GM12878 (cell line): Measurements from ENCODE around the gene CCDC82. TPM values are rescaled to one million over a fixed set of nuclear protein-coding genes. Genes with fewer than 3 reads are reported as not detected.

ENCODE experiments used
- ATAC-seq: fragments of 200-7000 bp; cut with Tn5 transposase; 3 replicates; pipeline ENCODE4 v1.9.1; 2020; ENCODE audit warnings: mild to moderate bottlenecking, moderate library complexity
- BruUV-seq: library from RNA; stranded (reverse); fragments of 400-500 nt; replicated peaks from 2 replicates; lab custom pipeline; 2021; lab: Mats Ljungman, UMichigan
- CTCF ChIA-PET: fragments of 300-600 bp; sonication (Branson Sonifier 250); formaldehyde crosslinking; extraction: SDS; loops from one replicate; lab custom pipeline; 2021; ENCODE audit warnings: inconsistent platforms; lab: Yijun Ruan, JAX
- POLR2A ChIA-PET: fragments of 350-600 bp; formaldehyde crosslinking; extraction: SDS; loops from one replicate; lab custom pipeline; 2021; ENCODE audit warnings: inconsistent platforms; lab: Charles Lee
- RAD21 ChIA-PET: fragments of 300-600 bp; sonication (Branson Sonifier 250); formaldehyde crosslinking; loops from one replicate; lab custom pipeline; 2023; ENCODE audit warnings: antibody characterized with exemption; ENCODE audit not compliant: unreplicated experiment; lab: Charles Lee
- SMC1A ChIA-PET: fragments of 300-600 bp; sonication (Branson Sonifier 250); formaldehyde crosslinking; loops from one replicate; lab custom pipeline; 2023; ENCODE audit not compliant: unreplicated experiment, uncharacterized antibody; lab: Charles Lee
- DNase-seq: peaks from one replicate; pipeline ENCODE4 v3.0.0-alpha.2; 2011; ENCODE audit warnings: low read depth, low spot score
- FAIRE-seq: peaks from 3 replicates; lab custom pipeline; 2011; peaks lifted over from hg19 to GRCh38; lab: Jason Lieb, UNC
- H2AFZ ChIP-seq: 2 replicates; pipeline ENCODE4 v1.6.0; 2011; ENCODE audit warnings: low read depth, low read length, control low read depth; ENCODE audit not compliant: control insufficient read depth
- H3K27ac ChIP-seq: 2 replicates; pipeline ENCODE4 v1.5.1; 2011; ENCODE audit warnings: control low read depth; ENCODE audit not compliant: control insufficient read depth, insufficient read depth
- H3K27me3 ChIP-seq, 2 experiments: replicated peaks in 1 of 2; 2 replicates each; pipeline versions ENCODE4 v1.6.0 to v1.6.1; 2011; ENCODE audit warnings: low read length in 1 of 2; ENCODE audit not compliant: control insufficient read depth in 2 of 2, insufficient read depth in 2 of 2
- H3K36me3 ChIP-seq, 2 experiments: 2 replicates each; pipeline ENCODE4 v1.5.1; 2011; ENCODE audit warnings: low read length in 1 of 2; ENCODE audit not compliant: control insufficient read depth in 2 of 2, insufficient read depth in 2 of 2
- H3K4me1 ChIP-seq: 2 replicates; pipeline ENCODE4 v1.6.1; 2011; ENCODE audit warnings: mild to moderate bottlenecking, low read length, moderate library complexity, mixed read lengths; ENCODE audit not compliant: control insufficient read depth, insufficient read depth
- H3K4me2 ChIP-seq: 2 replicates; pipeline ENCODE4 v1.6.0; 2011; ENCODE audit warnings: control low read depth; ENCODE audit not compliant: control insufficient read depth, insufficient read depth
- H3K4me3 ChIP-seq: fragments of 200-600 bp; sonication (generic); 2 replicates; pipeline ENCODE4 v1.5.1; 2016
- H3K79me2 ChIP-seq: 2 replicates; pipeline ENCODE4 v1.6.0; 2011; ENCODE audit warnings: low read length; ENCODE audit not compliant: control insufficient read depth, insufficient read depth
- H3K9ac ChIP-seq: 2 replicates; pipeline ENCODE4 v1.8.0; 2011; ENCODE audit warnings: low read length, control low read depth, mixed read lengths; ENCODE audit not compliant: control insufficient read depth, insufficient read depth
- H3K9me3 ChIP-seq: replicated peaks from 3 replicates; pipeline ENCODE4 v1.5.1; 2011; ENCODE audit warnings: mild to moderate bottlenecking, low read length; ENCODE audit not compliant: control insufficient read depth, insufficient read depth
- H4K20me1 ChIP-seq: 2 replicates; pipeline ENCODE4 v1.6.0; 2011; ENCODE audit not compliant: control insufficient read depth, insufficient read depth
- ATF7 ChIP-seq: fragments of 450-650 bp; IDR thresholded peaks from 2 replicates; pipeline ENCODE4 v1.6.1; 2016; ENCODE audit warnings: low read depth, mild to moderate bottlenecking
- CREM ChIP-seq: IDR thresholded peaks from 2 replicates; pipeline ENCODE4 v1.6.1; 2014; ENCODE audit warnings: antibody characterized with exemption, low read depth
- DPF2 ChIP-seq: fragments of 450-650 bp; IDR thresholded peaks from 2 replicates; pipeline ENCODE4 v1.6.1; 2017; ENCODE audit warnings: mild to moderate bottlenecking
- GABPA ChIP-seq: IDR thresholded peaks from 2 replicates; pipeline ENCODE4 v1.6.1; 2014; ENCODE audit warnings: antibody characterized with exemption, low read depth, mild to moderate bottlenecking, inconsistent platforms
- GATAD2B ChIP-seq: fragments of 450-650 bp; conservative IDR thresholded peaks from 2 replicates; pipeline ENCODE4 v1.6.1; 2017; ENCODE audit warnings: low read depth, mild to moderate bottlenecking, moderate library complexity
- IKZF2 ChIP-seq, 2 experiments: fragments of 450-650 bp; IDR thresholded peaks; 2 replicates each; pipeline ENCODE4 v1.6.1; 2017; ENCODE audit warnings: mild to moderate bottlenecking in 2 of 2, moderate library complexity in 2 of 2
- KDM1A ChIP-seq: fragments of 200-600 bp; sonication (generic); IDR thresholded peaks from 2 replicates; pipeline ENCODE4 v1.6.1; 2016; ENCODE audit warnings: borderline replicate concordance
- MEF2B ChIP-seq: fragments of 450-650 bp; IDR thresholded peaks from 2 replicates; pipeline ENCODE4 v1.6.1; 2018; ENCODE audit warnings: mild to moderate bottlenecking, moderate library complexity; ENCODE audit not compliant: partially characterized antibody, poor library complexity, severe bottlenecking
- MTA2 ChIP-seq: fragments of 450-650 bp; IDR thresholded peaks from 2 replicates; pipeline ENCODE4 v1.6.1; 2016; ENCODE audit warnings: low read depth, mild to moderate bottlenecking, moderate library complexity
- PBX3 ChIP-seq: IDR thresholded peaks from 2 replicates; pipeline ENCODE4 v1.6.1; 2011; ENCODE audit warnings: mild to moderate bottlenecking, low read depth, low read length, moderate library complexity; ENCODE audit not compliant: insufficient replicate concordance
- PKNOX1 ChIP-seq: fragments of 450-650 bp; IDR thresholded peaks from 2 replicates; pipeline ENCODE4 v1.6.1; 2016; ENCODE audit warnings: mild to moderate bottlenecking
- POLR2A ChIP-seq: IDR thresholded peaks from 2 replicates; pipeline ENCODE4 v1.6.1; 2011; ENCODE audit warnings: low read depth, mild to moderate bottlenecking, low read length
- RUNX3 ChIP-seq: IDR thresholded peaks from 2 replicates; pipeline ENCODE4 v1.6.1; 2012; ENCODE audit warnings: low read length, inconsistent platforms
- TARDBP ChIP-seq: IDR thresholded peaks from 2 replicates; pipeline ENCODE4 v1.6.1; 2016; ENCODE audit warnings: borderline replicate concordance
- YY1 ChIP-seq: IDR thresholded peaks from 2 replicates; pipeline ENCODE4 v1.6.1; 2011; ENCODE audit warnings: low read depth, mild to moderate bottlenecking, low read length
- ZBED1 ChIP-seq: IDR thresholded peaks from 2 replicates; pipeline ENCODE4 v1.6.1; 2016; ENCODE audit warnings: borderline replicate concordance
- ZNF207 ChIP-seq: fragments of 450-650 bp; IDR thresholded peaks from 2 replicates; pipeline ENCODE4 v1.6.1; 2014; ENCODE audit warnings: antibody characterized with exemption, mild to moderate bottlenecking, borderline replicate concordance
- ZNF622 ChIP-seq: fragments of 450-650 bp; IDR thresholded peaks from 2 replicates; pipeline ENCODE4 v1.6.1; 2017; ENCODE audit warnings: mild to moderate bottlenecking, inconsistent platforms
- WGBS: methylation state at CpG from one replicate; pipeline ENCODE4 v1.1.6; 2016; ENCODE audit warnings: low lambda C conversion rate; ENCODE audit not compliant: insufficient replicate concordance, insufficient coverage; ENCODE audit errors: missing lambda C conversion rate; 5-methylcytosine and 5-hydroxymethylcytosine counted together
- in situ Hi-C: fragments of 300-500 bp; cut with MboI; formaldehyde crosslinking; loops from 9 replicates; pipeline ENCODE4 v1.14.3; 2018; ENCODE audit warnings: mixed read lengths
- intact Hi-C: fragments of 100-400 bp; cut with micrococcal nuclease; formaldehyde crosslinking; loops from one replicate; pipeline ENCODE4 v1.14.2; 2022; ENCODE audit not compliant: unreplicated experiment
- polyA plus RNA-seq, 11 experiments: library from polyadenylated mRNA; depleted of rRNA in 4 of 11; unstranded in 6 of 11; stranded (reverse) in 5 of 11; fragments of >200 nt; fragmentation: Nextera tagmentation in 4 of 11; fragmentation: Illumina TruSeq in 1 of 11; extraction: Ambion mirVana in 4 of 11; extraction: Trizol in 1 of 11; gene quantifications; 1 replicate in 1 of 11; 2 replicates in 10 of 11; pipeline versions ENCODE4 v1.2.1 to v1.2.3, GENCODE V29; 2011 to 2016; ENCODE audit warnings: inconsistent platforms in 2 of 11, missing spikeins in 2 of 11, low read depth in 1 of 11
- total RNA-seq, 4 experiments: library from RNA; depleted of rRNA in 3 of 4; stranded (reverse); fragments of >200 nt in 3 of 4; fragmentation: Illumina TruSeq in 1 of 4; extraction: Trizol in 1 of 4; gene quantifications; 2 replicates each; pipeline versions ENCODE4 v1.2.1 to v1.2.3, GENCODE V29; 2013 to 2021
- TF ChIP-seq, protein P1 (sequence below): IDR thresholded peaks from 2 replicates; pipeline ENCODE4 v1.6.1; 2012; ENCODE audit warnings: low read depth, low read length, improper control_type of control experiment

The CCDC82 gene
- total and polyA plus RNA-seq, 10 of the 15 experiments (the other 5 are each of a cell fraction or from before 2014, with no cell fraction given), result 15.2 to 62.4 (median 28.8) TPM

DNA sequence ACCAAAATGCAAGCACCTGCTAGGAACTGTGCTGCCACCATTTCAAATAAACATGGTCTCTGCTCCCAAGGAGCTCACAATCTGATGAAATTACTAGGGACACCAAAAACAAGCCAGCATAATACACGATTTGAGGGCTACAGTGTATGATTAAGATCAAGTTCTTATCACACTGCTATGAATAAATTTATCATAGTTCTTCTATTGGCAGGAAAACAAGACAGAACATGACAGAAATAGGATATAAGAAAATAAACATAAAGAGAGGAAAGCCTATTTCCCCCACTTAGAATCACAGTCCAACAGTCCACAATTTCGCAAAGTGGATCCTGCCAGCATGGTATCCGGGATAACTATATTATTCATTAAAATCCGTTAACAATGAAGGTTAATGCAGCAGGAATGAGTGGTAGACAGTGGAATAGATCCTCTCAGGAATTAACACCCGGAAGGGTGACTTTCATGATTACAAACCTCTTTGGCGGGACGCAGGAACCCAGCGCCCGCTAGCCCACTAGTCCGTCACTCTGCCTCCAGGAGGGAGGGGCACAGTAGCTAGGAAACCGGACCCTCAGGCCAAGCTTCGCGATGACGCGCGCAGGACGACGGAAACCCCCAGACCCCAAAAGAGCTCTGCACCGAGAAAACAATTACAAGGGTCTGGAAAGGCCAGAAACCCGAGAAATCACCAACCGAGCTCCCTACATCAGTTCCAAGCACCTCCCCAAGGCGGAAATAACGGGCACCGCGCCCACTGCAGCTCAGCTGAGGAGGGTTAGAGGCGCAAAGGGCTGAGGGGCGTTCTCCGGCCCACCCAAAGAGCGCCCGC lies 607 bp downstream of the CCDC82 start:
- no peaks in the 10 kb centered on the region; the same call in 2 of the 3 replicates for H3K9me3 ChIP-seq
- peak; percentile 74 for ATAC-seq
- no peaks in the 10 kb centered on the region for H3K4me1 ChIP-seq
- peaks cover 0 to under 1% of the 10 kb centered on the region in 2 experiments; a peak in 1 of 4 replicates for H3K36me3 ChIP-seq
- SMC1A ChIA-PET, result interaction anchor here (0.5 to 3.5 kb wide), 20 partner anchors 18 to 1229 kb away, joined by 3 to 46 read pairs (median 4); partner anchors contain the start of genes CEP57, FAM76B and MAML2
- H3K79me2 ChIP-seq, result peaks cover 52% of the 10 kb centered on the region
- no peaks in the 10 kb centered on the region for H4K20me1 ChIP-seq
- TF ChIP-seq PKNOX1, result peak; percentile 76
- 0 out of 4 replicates have a peak, but pooled peaks of 1 of the 2 experiments have one; percentile 18 for TF ChIP-seq IKZF2 (IDR thresholded peaks at IDR 0.05)
- no peak for TF ChIP-seq ZNF622
- TF ChIP-seq, protein P1, sequence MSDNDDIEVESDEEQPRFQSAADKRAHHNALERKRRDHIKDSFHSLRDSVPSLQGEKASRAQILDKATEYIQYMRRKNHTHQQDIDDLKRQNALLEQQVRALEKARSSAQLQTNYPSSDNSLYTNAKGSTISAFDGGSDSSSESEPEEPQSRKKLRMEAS, result no peak
- TF ChIP-seq ATF7, result peak; percentile 5; the same call in 1 of the 2 replicates
- no peak for TF ChIP-seq MEF2B
- peak; percentile 50; the same call in 1 of the 2 replicates for TF ChIP-seq TARDBP
- 0 out of 2 replicates have a peak, but pooled peaks have one; percentile 14 for TF ChIP-seq MTA2
- no peak for TF ChIP-seq YY1
- peak; percentile 39; the same call in 1 of the 2 replicates for TF ChIP-seq CREM
- TF ChIP-seq DPF2, result no peak
- peak; percentile 35 for TF ChIP-seq PBX3
- TF ChIP-seq GABPA, result no peak
- peak; percentile 66; the same call in 1 of the 2 replicates for TF ChIP-seq GATAD2B
- no peak for TF ChIP-seq KDM1A
- 0 out of 2 replicates have a peak, but pooled peaks have one; percentile 29 for TF ChIP-seq ZNF207
- 0 out of 2 replicates have a peak, but pooled peaks have one; percentile 14 for TF ChIP-seq ZBED1
- no peak for TF ChIP-seq POLR2A
- peak; percentile 21; the same call in 1 of the 2 replicates for TF ChIP-seq RUNX3
- TF ChIP-seq, all 136 proteins: peak for 11
- Histone ChIP-seq H3K4me2 (peak overlapping the region; percentile 91), H3K9ac (peak overlapping the region; percentile 67), H3K27me3 (no peaks in the 10 kb centered on the region), H3K27ac (peak overlapping the region; percentile 78), H3K4me3 (peak overlapping the region; percentile 90), H2AFZ (peak overlapping the region; percentile 46)
- ChIA-PET POLR2A (interaction anchor here (0.6 to 3.3 kb wide), 18 partner anchors 14 to 600 kb away, joined by 3 to 43 read pairs (median 3); partner anchors contain the start of genes CEP57, FAM76B and MAML2), RAD21 (interaction anchor here (0.5 to 3.3 kb wide), 27 partner anchors 9 to 1234 kb away, joined by 3 to 71 read pairs (median 4); partner anchors contain the start of genes CEP57, FAM76B and MAML2), CTCF (interaction anchor here (0.6 to 3.5 kb wide), 14 partner anchors 9 to 683 kb away, joined by 3 to 52 read pairs (median 4); partner anchors contain the start of gene MAML2)
- BruUV-seq, result no TSS peak
- peak; percentile 19 for DNase-seq
- 2% methylated on average over 30 of the region's 30 CpGs for WGBS
- intact Hi-C loops, result loop anchor here (1.0 to 5.0 kb wide), 4 partner anchors 46 to 600 kb away; partner anchors contain the start of genes FAM76B and MAML2
- in situ Hi-C loops, result loop anchor here (5.0 kb wide), 1 partner anchor 597 kb away; the partner anchor contains the start of gene CEP57
- no peak for FAIRE-seq
